Tibial nerve (tissue), 4 donors: ENCODE data around the gene STIM2. TPM values are rescaled to one million over a fixed set of nuclear protein-coding genes. Genes with fewer than 3 reads are reported as not detected.

ENCODE experiments used
- DNase-seq, 2 donors: peaks; one replicate each; pipeline ENCODE4 v3.0.0-alpha.2; 2019; ENCODE audit warnings: low spot score in 2 of 2
- H3K27ac ChIP-seq, 4 donors: fragments of 200-600 bp; sonication (generic) in 3 of 4; one replicate each; pipeline ENCODE4 v1.5.1; 2017 to 2019; ENCODE audit warnings: mild to moderate bottlenecking in 1 of 4
- H3K27me3 ChIP-seq, 2 donors: fragments of 200-600 bp; sonication (generic) in 1 of 2; one replicate each; pipeline versions ENCODE4 v1.5.1 to v1.6.0; 2017 to 2019
- H3K36me3 ChIP-seq, 3 donors: fragments of 200-600 bp; sonication (generic); one replicate each; pipeline ENCODE4 v1.5.1; 2018 to 2019
- H3K4me1 ChIP-seq, 4 donors: fragments of 200-600 bp; sonication (generic) in 3 of 4; one replicate each; pipeline ENCODE4 v1.5.1; 2017 to 2019
- H3K4me3 ChIP-seq, 4 donors: fragments of 200-600 bp; sonication (generic) in 3 of 4; one replicate each; pipeline ENCODE4 v1.5.1; 2017 to 2019; ENCODE audit warnings: mild to moderate bottlenecking in 1 of 4, moderate library complexity in 1 of 4
- H3K9me3 ChIP-seq, 4 donors: fragments of 200-600 bp; sonication (generic) in 3 of 4; one replicate each; pipeline ENCODE4 v1.5.1; 2017 to 2019
- CTCF ChIP-seq, 5 experiments: fragments of 200-600 bp in 3 of 5; fragments of 450-650 bp in 2 of 5; sonication (generic) in 3 of 5; IDR thresholded peaks; one replicate each; pipeline ENCODE4 v1.5.1; 2016 to 2019; ENCODE audit warnings: antibody characterized with exemption in 5 of 5, mild to moderate bottlenecking in 3 of 5, moderate library complexity in 2 of 5
- EP300 ChIP-seq, 2 donors: sonication (generic); formaldehyde crosslinking; IDR thresholded peaks; one replicate each; pipeline ENCODE4 v1.6.1; 2017; ENCODE audit warnings: antibody characterized with exemption in 2 of 2, mild to moderate bottlenecking in 1 of 2
- POLR2A ChIP-seq, 2 donors: fragments of 450-650 bp; IDR thresholded peaks; one replicate each; pipeline ENCODE4 v1.6.1; 2017; ENCODE audit warnings: antibody characterized with exemption in 2 of 2, mild to moderate bottlenecking in 2 of 2, moderate library complexity in 2 of 2
- WGBS, 2 donors: methylation state at CpG; one replicate each; pipeline ENCODE4 v1.1.5; 2018; 5-methylcytosine and 5-hydroxymethylcytosine counted together
- total RNA-seq, 4 donors: library from RNA; depleted of rRNA; stranded (reverse); fragments of >200 nt; gene quantifications; one replicate each; pipeline ENCODE4 v1.1.0, GENCODE V29; 2016

Gene STIM2
- total RNA-seq, 4 donors from 2014 or later: 20.1 to 26.2 (median 21.8) TPM

GRCh38 chr4:26999689-27000088, 139.0 kb downstream of the STIM2 start:
- Histone ChIP-seq H3K36me3 (no peaks in the 10 kb centered on the region), H3K27me3 (no peaks in the 10 kb centered on the region), H3K27ac (peak overlapping the region in 1 of 4 donors; percentile 15), H3K4me1 (peaks cover 0 to 15% (median 3%) of the 10 kb centered on the region in 4 donors), H3K9me3 (no peaks in the 10 kb centered on the region), H3K4me3 (no peak overlapping the region)
- DNase-seq: no peak
- TF ChIP-seq EP300 (IDR thresholded peaks at IDR 0.05): no peak

- peak overlapping the region in 1 of 4 donors; percentile 15 for H3K27ac ChIP-seq
- no peak for DNase-seq
- H3K9me3 ChIP-seq: no peaks in the 10 kb centered on the region
- no peaks in the 10 kb centered on the region for H3K27me3 ChIP-seq
- H3K4me3 ChIP-seq: no peak overlapping the region
- peaks cover 0 to 15% (median 3%) of the 10 kb centered on the region in 4 donors for H3K4me1 ChIP-seq
- H3K36me3 ChIP-seq: no peaks in the 10 kb centered on the region
- TF ChIP-seq EP300 (IDR thresholded peaks at IDR 0.05) (no peak), POLR2A (IDR thresholded peaks at IDR 0.05) (no peak), CTCF (IDR thresholded peaks at IDR 0.05) (no peak)
- 68 to 71% methylated on average over 2 of the region's 2 CpGs for WGBS, 2 donors
These were observed 139.5 kb downstream of the STIM2 start for GRCh38 chr4:27000122-27000521.

GRCh38 chr4:27000820-27001219, 140.2 kb downstream of the STIM2 start:
- H3K27me3 ChIP-seq: no peaks in the 10 kb centered on the region
- H3K27ac ChIP-seq: no peak overlapping the region
- no peaks in the 10 kb centered on the region for H3K36me3 ChIP-seq
- peaks cover 0 to 22% (median 3%) of the 10 kb centered on the region in 4 donors for H3K4me1 ChIP-seq
- no peak for TF ChIP-seq EP300 (IDR thresholded peaks at IDR 0.05)
- no peak for TF ChIP-seq POLR2A (IDR thresholded peaks at IDR 0.05)
- no peak for TF ChIP-seq CTCF (IDR thresholded peaks at IDR 0.05)
- H3K4me3 ChIP-seq: no peak overlapping the region
- DNase-seq: no peak
- WGBS, 2 donors: 78 to 94% methylated on average over 1 of the region's 1 CpG
- H3K9me3 ChIP-seq: no peaks in the 10 kb centered on the region

GRCh38 chr4:27001398-27002164, 140.9 kb downstream of the STIM2 start:
- H3K4me1 ChIP-seq: peaks cover 0 to 30% (median 3%) of the 10 kb centered on the region in 4 donors
- no peak overlapping the region for H3K4me3 ChIP-seq
- no peaks in the 10 kb centered on the region for H3K9me3 ChIP-seq
- H3K27ac ChIP-seq: no peak overlapping the region
- DNase-seq: no peak
- 94 to 96% methylated on average over 4 of the region's 4 CpGs for WGBS, 2 donors
- no peaks in the 10 kb centered on the region for H3K27me3 ChIP-seq
- TF ChIP-seq POLR2A (IDR thresholded peaks at IDR 0.05): no peak
- TF ChIP-seq CTCF (IDR thresholded peaks at IDR 0.05): no peak
- TF ChIP-seq EP300 (IDR thresholded peaks at IDR 0.05): no peak
- no peaks in the 10 kb centered on the region for H3K36me3 ChIP-seq

- no peak for DNase-seq
- WGBS, 2 donors: 51 to 58% methylated on average over 5 of the region's 5 CpGs
- Histone ChIP-seq H3K4me3 (no peak overlapping the region), H3K9me3 (no peaks in the 10 kb centered on the region), H3K4me1 (peaks cover 0 to 44% (median 3%) of the 10 kb centered on the region in 4 donors), H3K27me3 (no peaks in the 10 kb centered on the region), H3K36me3 (no peaks in the 10 kb centered on the region), H3K27ac (no peak overlapping the region)
- TF ChIP-seq CTCF (IDR thresholded peaks at IDR 0.05): no peak
- TF ChIP-seq POLR2A (IDR thresholded peaks at IDR 0.05): no peak
- TF ChIP-seq EP300 (IDR thresholded peaks at IDR 0.05): no peak
These were observed 143.0 kb downstream of the STIM2 start for GRCh38 chr4:27003642-27004113.
